ENCODE data around the gene SMG5. TPM values are rescaled to one million over a fixed set of nuclear protein-coding genes. Genes with fewer than 3 reads are reported as not detected.
A peak's percentile ranks its signal among the peaks of the same experiment; 100 is the strongest.

The SMG5 gene
- total RNA-seq, 6 experiments from 2014 or later, result 46.8 to 56.5 (median 50.6) TPM

- Mint-ChIP-seq H3K27me3 (ENCODE audit: insufficient read depth) (no peaks in the 10 kb centered on the region; the same call in 1 of the 2 replicates), H3K27ac (no peak overlapping the region), H3K9me3 (no peaks in the 10 kb centered on the region), H3K4me1 (ENCODE audit: low read depth) (peaks cover 33% of the 10 kb centered on the region), H3K4me3 (no peak overlapping the region), H3K36me3 (ENCODE audit: low read depth) (peaks cover 11% of the 10 kb centered on the region; the same call in 1 of the 2 replicates)
- TF ChIP-seq, protein P1, sequence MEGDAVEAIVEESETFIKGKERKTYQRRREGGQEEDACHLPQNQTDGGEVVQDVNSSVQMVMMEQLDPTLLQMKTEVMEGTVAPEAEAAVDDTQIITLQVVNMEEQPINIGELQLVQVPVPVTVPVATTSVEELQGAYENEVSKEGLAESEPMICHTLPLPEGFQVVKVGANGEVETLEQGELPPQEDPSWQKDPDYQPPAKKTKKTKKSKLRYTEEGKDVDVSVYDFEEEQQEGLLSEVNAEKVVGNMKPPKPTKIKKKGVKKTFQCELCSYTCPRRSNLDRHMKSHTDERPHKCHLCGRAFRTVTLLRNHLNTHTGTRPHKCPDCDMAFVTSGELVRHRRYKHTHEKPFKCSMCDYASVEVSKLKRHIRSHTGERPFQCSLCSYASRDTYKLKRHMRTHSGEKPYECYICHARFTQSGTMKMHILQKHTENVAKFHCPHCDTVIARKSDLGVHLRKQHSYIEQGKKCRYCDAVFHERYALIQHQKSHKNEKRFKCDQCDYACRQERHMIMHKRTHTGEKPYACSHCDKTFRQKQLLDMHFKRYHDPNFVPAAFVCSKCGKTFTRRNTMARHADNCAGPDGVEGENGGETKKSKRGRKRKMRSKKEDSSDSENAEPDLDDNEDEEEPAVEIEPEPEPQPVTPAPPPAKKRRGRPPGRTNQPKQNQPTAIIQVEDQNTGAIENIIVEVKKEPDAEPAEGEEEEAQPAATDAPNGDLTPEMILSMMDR (IDR thresholded peaks at IDR 0.05), result no peak
- no peak for DNase-seq
Measured at GRCh38 chr1:156229809-156230472, 52.7 kb downstream of the SMG5 start.

GRCh38 chr1:156228501-156228900 lies 54.1 kb downstream of the SMG5 start:
- H3K4me1 Mint-ChIP-seq (ENCODE audit: low read depth), result peaks cover 29% of the 10 kb centered on the region
- no peak overlapping the region for H3K27ac Mint-ChIP-seq
- no peak overlapping the region for H3K4me3 Mint-ChIP-seq
- H3K36me3 Mint-ChIP-seq (ENCODE audit: low read depth), result peaks cover 11% of the 10 kb centered on the region; the same call in 1 of the 2 replicates
- TF ChIP-seq, protein P1 (IDR thresholded peaks at IDR 0.05), result no peak
- no peaks in the 10 kb centered on the region for H3K9me3 Mint-ChIP-seq
- H3K27me3 Mint-ChIP-seq (ENCODE audit: insufficient read depth), result no peaks in the 10 kb centered on the region; the same call in 1 of the 2 replicates
- no peak for DNase-seq

GRCh38 chr1:156226782-156227181 lies 55.8 kb downstream of the SMG5 start:
- Mint-ChIP-seq H3K27me3 (ENCODE audit: insufficient read depth) (no peaks in the 10 kb centered on the region), H3K36me3 (ENCODE audit: low read depth) (peaks cover 11% of the 10 kb centered on the region; the same call in 1 of the 2 replicates), H3K27ac (no peak overlapping the region)

DNA sequence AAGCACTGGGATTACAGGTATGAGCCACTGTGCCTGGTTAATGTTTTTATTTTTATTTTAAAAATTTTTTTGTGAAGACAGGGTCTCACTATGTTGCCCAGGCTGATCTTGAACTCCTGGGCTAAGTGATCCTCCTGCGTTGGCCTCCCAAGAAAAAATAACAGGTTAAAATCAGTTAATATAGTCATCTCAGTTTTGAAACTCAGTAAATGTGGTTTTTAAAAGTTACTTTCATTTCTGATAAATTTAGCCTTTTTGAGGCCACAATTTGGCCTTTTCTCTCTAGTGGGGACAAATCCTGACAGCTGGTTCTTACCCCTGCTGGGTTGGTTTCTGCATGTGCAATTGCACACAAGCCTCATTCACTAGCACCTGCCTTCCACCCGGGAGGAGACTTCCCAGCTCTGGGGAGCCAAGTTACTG lies 56.5 kb downstream of the SMG5 start:
- H3K36me3 Mint-ChIP-seq (ENCODE audit: low read depth), result peaks cover 11% of the 10 kb centered on the region; the same call in 1 of the 2 replicates
- no peak for DNase-seq
- H3K27me3 Mint-ChIP-seq (ENCODE audit: insufficient read depth), result no peaks in the 10 kb centered on the region; the same call in 1 of the 2 replicates
- no peak overlapping the region for H3K27ac Mint-ChIP-seq
- no peak overlapping the region for H3K4me3 Mint-ChIP-seq
- TF ChIP-seq, protein P1 (IDR thresholded peaks at IDR 0.05), result no peak
- H3K9me3 Mint-ChIP-seq, result no peaks in the 10 kb centered on the region
- H3K4me1 Mint-ChIP-seq (ENCODE audit: low read depth), result peaks cover 22% of the 10 kb centered on the region

More at GRCh38 chr1:156226782-156227181, 55.8 kb downstream of the SMG5 start:
- TF ChIP-seq, protein P1 (IDR thresholded peaks at IDR 0.05), result no peak
- Mint-ChIP-seq H3K4me1 (ENCODE audit: low read depth) (peaks cover 23% of the 10 kb centered on the region), H3K9me3 (no peaks in the 10 kb centered on the region), H3K4me3 (no peak overlapping the region)
- DNase-seq, result no peak

- H3K4me1 Mint-ChIP-seq (ENCODE audit: low read depth), result peaks cover 22% of the 10 kb centered on the region
- H3K9me3 Mint-ChIP-seq, result no peaks in the 10 kb centered on the region
- DNase-seq, result no peak
- TF ChIP-seq, protein P1 (IDR thresholded peaks at IDR 0.05), result peak; percentile 39
- no peak overlapping the region for H3K4me3 Mint-ChIP-seq
- H3K27me3 Mint-ChIP-seq (ENCODE audit: insufficient read depth), result no peaks in the 10 kb centered on the region; the same call in 1 of the 2 replicates
- H3K27ac Mint-ChIP-seq, result peak overlapping the region; percentile 0; the same call in 1 of the 2 replicates
- H3K36me3 Mint-ChIP-seq (ENCODE audit: low read depth), result peaks cover 11% of the 10 kb centered on the region; the same call in 1 of the 2 replicates
Measured at GRCh38 chr1:156225677-156226014, 57.0 kb downstream of the SMG5 start.

All from HFFc6 (cell line).